GM06990 (cell line): ENCODE measurements around the gene TBC1D22A.
"Not testable (repeated sequence)": the region's sequence is repeated elsewhere in the genome, so short reads cannot be mapped to it uniquely, and the experiment has no call there.

Experiments used
- DNase-seq: peaks from one replicate; pipeline ENCODE4 v3.0.0-alpha.2; 2011; ENCODE audit not compliant: insufficient read length; ENCODE audit errors: extremely low read depth
- H3K27me3 ChIP-seq: replicated peaks from 2 replicates; pipeline ENCODE4 v1.6.0; 2011; ENCODE audit warnings: low read length; ENCODE audit not compliant: control insufficient read depth, insufficient read depth
- H3K36me3 ChIP-seq: 2 replicates; pipeline ENCODE4 v1.5.1; 2011; ENCODE audit warnings: low read length; ENCODE audit not compliant: control insufficient read depth, insufficient read depth
- H3K4me3 ChIP-seq: replicated peaks from 2 replicates; pipeline ENCODE4 v1.5.1; 2011; ENCODE audit warnings: low read depth, mild to moderate bottlenecking, control low read depth, low read length
- TF ChIP-seq, protein P1 (sequence below): IDR thresholded peaks from 2 replicates; pipeline ENCODE4 v1.5.1; 2011; ENCODE audit warnings: low read length, control low read depth, mild to moderate bottlenecking, inconsistent platforms; ENCODE audit not compliant: insufficient read depth, poor library complexity, severe bottlenecking

TBC1D22A gene

DNA sequence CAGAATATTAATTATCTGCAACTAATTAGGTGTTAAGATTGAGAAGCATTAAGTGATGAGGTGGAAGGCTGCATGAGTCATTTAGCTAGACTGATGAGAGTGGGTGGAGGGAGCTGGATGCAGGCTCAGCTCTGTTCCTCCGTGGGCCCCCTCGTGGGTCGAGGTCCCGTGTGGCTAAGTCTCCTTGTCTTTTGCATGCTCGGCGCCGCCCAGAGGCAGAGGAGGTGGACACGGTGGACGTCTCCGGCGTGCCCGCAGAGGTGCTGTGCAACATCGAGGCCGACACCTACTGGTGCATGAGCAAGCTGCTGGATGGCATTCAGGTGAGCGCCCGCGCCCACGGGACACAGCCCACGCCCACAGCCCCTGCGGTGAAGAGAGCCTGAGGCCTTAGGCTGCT, 211.6 kb downstream of the TBC1D22A start:
- Histone ChIP-seq H3K27me3 (no peaks in the 10 kb centered on the region), H3K4me3 (no peak overlapping the region), H3K36me3 (peaks cover 16% of the 10 kb centered on the region)
- no peak for DNase-seq
- TF ChIP-seq, protein P1, sequence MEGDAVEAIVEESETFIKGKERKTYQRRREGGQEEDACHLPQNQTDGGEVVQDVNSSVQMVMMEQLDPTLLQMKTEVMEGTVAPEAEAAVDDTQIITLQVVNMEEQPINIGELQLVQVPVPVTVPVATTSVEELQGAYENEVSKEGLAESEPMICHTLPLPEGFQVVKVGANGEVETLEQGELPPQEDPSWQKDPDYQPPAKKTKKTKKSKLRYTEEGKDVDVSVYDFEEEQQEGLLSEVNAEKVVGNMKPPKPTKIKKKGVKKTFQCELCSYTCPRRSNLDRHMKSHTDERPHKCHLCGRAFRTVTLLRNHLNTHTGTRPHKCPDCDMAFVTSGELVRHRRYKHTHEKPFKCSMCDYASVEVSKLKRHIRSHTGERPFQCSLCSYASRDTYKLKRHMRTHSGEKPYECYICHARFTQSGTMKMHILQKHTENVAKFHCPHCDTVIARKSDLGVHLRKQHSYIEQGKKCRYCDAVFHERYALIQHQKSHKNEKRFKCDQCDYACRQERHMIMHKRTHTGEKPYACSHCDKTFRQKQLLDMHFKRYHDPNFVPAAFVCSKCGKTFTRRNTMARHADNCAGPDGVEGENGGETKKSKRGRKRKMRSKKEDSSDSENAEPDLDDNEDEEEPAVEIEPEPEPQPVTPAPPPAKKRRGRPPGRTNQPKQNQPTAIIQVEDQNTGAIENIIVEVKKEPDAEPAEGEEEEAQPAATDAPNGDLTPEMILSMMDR: no peak

DNA sequence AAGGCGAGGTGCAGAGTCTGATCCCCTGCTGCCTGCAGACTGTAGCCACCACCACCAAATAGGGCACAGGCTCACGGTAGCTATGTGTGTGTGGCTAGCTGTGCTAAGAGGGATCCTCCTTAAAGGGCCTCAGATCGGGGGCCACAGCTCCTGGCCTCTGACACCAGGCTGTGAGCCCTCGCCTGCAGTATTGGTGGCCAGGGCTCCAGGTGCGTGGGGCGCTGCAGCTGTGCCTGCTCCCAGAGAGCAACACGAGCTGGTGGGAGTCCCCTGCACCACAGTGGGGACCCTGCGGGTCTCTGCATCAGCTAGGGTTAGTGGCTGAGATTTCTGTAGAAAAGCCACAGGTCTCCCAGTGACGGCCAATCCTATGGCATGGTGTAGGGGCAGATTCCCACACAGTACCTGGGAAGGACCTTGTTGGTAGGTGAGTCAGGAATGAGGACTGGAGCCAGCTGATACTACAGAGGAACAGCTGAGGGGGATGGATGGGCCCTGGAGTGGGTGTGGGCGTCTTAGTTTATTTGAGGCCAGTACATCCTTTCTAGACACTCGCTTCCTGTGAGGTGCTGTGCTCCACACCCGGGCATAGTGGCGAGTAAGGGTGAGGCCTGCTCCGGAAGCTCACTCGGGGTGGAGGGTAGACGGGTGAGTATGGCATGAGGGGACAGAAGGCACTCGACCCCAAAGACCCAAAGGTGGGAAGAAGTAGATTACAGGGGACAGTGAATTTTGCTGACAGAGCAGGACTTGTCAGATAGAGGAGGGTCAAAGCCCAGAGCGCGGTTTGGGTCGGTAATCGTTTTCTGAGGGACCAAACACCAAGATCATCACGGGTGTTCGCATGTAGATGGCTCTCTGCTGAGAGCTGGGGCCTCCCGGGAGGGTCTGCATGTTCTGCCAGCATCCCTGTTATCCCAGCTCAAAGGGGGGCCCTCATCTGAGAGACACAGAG, 212.5 kb downstream of the TBC1D22A start:
- TF ChIP-seq, protein P1: no peak
- DNase-seq: no peak
- no peaks in the 10 kb centered on the region for H3K27me3 ChIP-seq
- peaks cover 19% of the 10 kb centered on the region for H3K36me3 ChIP-seq
- H3K4me3 ChIP-seq: no peak overlapping the region

DNA sequence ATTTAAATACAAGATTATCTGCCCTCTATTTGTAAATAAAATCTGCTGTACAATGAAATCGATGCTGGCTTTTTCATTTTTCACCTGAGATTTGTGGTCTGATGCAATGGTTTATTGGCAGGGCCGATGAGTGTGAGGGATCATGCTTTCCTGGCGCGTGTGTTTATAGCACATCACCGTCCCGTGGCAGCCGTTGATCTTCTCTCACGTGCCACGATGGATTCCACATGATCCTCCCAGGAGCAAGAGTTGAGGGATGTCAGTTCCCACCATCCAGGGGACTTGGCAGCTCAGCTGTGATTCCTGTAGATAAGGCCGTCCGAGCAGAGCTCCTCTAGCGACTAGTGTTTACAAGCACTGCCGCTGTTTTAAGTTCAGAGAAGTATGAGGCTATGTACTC, 213.7 kb downstream of the TBC1D22A start:
- Histone ChIP-seq H3K36me3 (peaks cover 19% of the 10 kb centered on the region), H3K4me3 (no peak overlapping the region), H3K27me3 (no peaks in the 10 kb centered on the region)
- DNase-seq: no peak
- TF ChIP-seq, protein P1: no peak

DNA sequence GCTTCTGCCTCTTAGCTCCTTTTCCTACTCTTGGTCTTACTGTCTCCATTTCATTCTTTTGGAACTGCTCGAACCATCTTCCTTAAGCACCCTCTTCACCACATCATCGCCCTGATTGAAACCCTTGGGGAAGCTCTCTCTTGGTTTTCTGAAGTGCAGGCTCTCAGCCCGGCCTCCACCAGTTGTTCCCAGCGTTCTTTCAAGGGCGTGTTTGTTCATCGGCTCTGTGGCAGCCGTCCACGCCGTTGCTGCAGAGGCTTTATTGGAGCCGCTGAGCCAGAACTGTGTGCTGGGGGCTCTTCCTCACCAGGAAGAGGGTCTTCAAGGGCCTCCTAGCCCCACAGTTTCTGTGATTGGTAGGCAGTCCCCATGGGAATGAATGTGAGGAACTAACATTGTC, 214.1 kb downstream of the TBC1D22A start:
- Histone ChIP-seq H3K27me3 (no peaks in the 10 kb centered on the region), H3K36me3 (peaks cover 19% of the 10 kb centered on the region), H3K4me3 (no peak overlapping the region)
- no peak for DNase-seq
- TF ChIP-seq, protein P1: no peak

DNA sequence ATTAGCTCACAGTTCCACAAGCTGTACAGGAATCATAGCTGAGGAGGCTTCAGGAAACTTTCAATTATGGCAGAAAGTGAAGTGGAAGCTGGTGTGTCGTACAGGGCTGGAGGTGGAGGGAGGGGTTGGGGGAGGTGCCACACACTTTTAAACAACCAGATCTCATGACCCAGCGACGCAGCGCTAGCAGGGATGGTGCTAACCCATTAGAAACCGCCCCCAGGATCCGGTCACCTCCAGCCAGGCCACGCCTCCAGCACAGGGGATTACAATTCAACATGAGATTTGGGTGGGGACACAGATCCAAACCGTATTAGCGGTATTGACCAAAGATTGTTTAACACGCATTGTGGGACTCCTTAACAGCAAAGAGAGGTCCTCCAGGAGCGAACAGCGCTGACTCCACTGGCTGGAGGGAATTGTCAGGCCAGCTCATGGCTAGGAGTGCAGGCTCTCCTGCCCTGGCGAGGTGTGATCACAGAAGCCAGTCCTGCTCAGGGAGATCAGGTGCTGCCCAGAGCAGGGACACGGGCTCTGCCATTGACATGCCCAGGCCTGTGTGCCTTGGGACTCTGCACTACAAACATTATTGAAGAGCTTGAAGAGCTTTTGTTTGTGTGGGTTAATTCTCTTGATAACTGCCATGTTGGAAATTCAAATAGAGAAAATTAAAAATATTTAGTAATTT, 215.3 kb downstream of the TBC1D22A start:
- no peak for DNase-seq
- TF ChIP-seq, protein P1: no peak
- Histone ChIP-seq H3K4me3 (no peak overlapping the region), H3K36me3 (peaks cover 19% of the 10 kb centered on the region), H3K27me3 (no peaks in the 10 kb centered on the region)

DNA sequence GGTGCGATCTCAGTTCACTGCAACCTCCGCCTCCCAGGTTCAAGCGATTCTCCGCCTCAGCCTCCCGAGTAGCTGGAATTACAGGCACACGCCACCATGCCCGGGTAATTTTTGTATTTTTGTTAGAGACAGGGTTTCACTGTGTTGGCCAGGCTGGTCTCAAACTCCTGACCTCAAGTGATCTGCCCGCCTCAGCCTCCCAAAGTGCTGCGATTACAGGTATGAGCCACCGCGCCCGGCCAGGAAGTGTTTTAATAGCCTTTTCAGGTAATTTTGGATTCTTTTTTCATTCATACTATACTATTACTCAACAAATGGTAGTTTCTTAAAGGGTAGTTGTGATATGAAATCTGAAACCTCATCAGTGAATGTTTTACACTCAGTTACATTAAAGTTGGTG, 216.2 kb downstream of the TBC1D22A start:
- not testable (repeated sequence) for H3K27me3 ChIP-seq, H3K4me3 ChIP-seq, DNase-seq
- H3K36me3 ChIP-seq: peaks cover 19% of the 10 kb centered on the region
